H9 (cell line): ENCODE data around the gene TRPM4. TPM values are rescaled to one million over a fixed set of nuclear protein-coding genes. Genes with fewer than 3 reads are reported as not detected.
A peak's percentile ranks its signal among the peaks of the same experiment; 100 is the strongest.

Experiments used
- DNase-seq: peaks from one replicate; pipeline ENCODE4 v3.0.0-alpha.2; 2017
- H2AFZ ChIP-seq: one replicate; pipeline ENCODE4 v1.6.1; 2013; ENCODE audit warnings: mild to moderate bottlenecking, low read length, control low read depth, moderate library complexity
- H2AK5ac ChIP-seq: 2 replicates; pipeline ENCODE4 v1.6.1; 2013; ENCODE audit warnings: low read length, control low read depth, mixed read lengths; ENCODE audit not compliant: insufficient read length
- H2BK120ac ChIP-seq: one replicate; pipeline ENCODE4 v1.6.1; 2013; ENCODE audit warnings: low read depth, mild to moderate bottlenecking, low read length, control low read depth, inconsistent platforms; ENCODE audit not compliant: poor library complexity, severe bottlenecking
- H2BK12ac ChIP-seq: 2 replicates; pipeline ENCODE4 v1.6.1; 2013; ENCODE audit warnings: low read length, control low read depth, mixed read lengths, low read depth; ENCODE audit not compliant: insufficient read length
- H2BK15ac ChIP-seq: 2 replicates; pipeline ENCODE4 v1.6.1; 2013; ENCODE audit warnings: low read depth, low read length, control low read depth
- H2BK20ac ChIP-seq: one replicate; pipeline ENCODE4 v1.6.1; 2013; ENCODE audit warnings: low read depth, mild to moderate bottlenecking, low read length, control low read depth, inconsistent platforms; ENCODE audit not compliant: poor library complexity, severe bottlenecking
- H2BK5ac ChIP-seq: 2 replicates; pipeline ENCODE4 v1.6.1; 2013; ENCODE audit warnings: low read length, control low read depth, mixed read lengths; ENCODE audit not compliant: insufficient read length
- H3K14ac ChIP-seq: 2 replicates; pipeline ENCODE4 v1.6.1; 2013; ENCODE audit warnings: low read length, control low read depth; ENCODE audit not compliant: insufficient read depth
- H3K18ac ChIP-seq: 2 replicates; pipeline ENCODE4 v1.6.1; 2013; ENCODE audit warnings: low read depth, mild to moderate bottlenecking, mixed read lengths, low read length, control low read depth; ENCODE audit not compliant: insufficient read length
- H3K23ac ChIP-seq: 2 replicates; pipeline ENCODE4 v1.6.1; 2013; ENCODE audit warnings: low read length, control low read depth, mixed read lengths, low read depth; ENCODE audit not compliant: insufficient read length
- H3K23me2 ChIP-seq: 2 replicates; pipeline ENCODE4 v1.6.1; 2013; ENCODE audit warnings: low read depth, mild to moderate bottlenecking, mixed read lengths, low read length, control low read depth; ENCODE audit not compliant: insufficient read length, poor library complexity, severe bottlenecking
- H3K27ac ChIP-seq: 2 replicates; pipeline ENCODE4 v1.5.1; 2013; ENCODE audit warnings: low read length, control low read depth, mixed read lengths, low read depth; ENCODE audit not compliant: insufficient read length
- H3K27me3 ChIP-seq: 2 replicates; pipeline ENCODE4 v1.6.1; 2013; ENCODE audit warnings: low read length, control low read depth, inconsistent platforms; ENCODE audit not compliant: insufficient read depth
- H3K4ac ChIP-seq: 2 replicates; pipeline ENCODE4 v1.6.1; 2013; ENCODE audit warnings: low read depth, mild to moderate bottlenecking, control low read depth, inconsistent platforms, low read length, moderate library complexity
- H3K4me1 ChIP-seq: 2 replicates; pipeline ENCODE4 v1.6.1; 2013; ENCODE audit warnings: low read length, control low read depth, inconsistent platforms; ENCODE audit not compliant: insufficient read depth
- H3K4me2 ChIP-seq: 2 replicates; pipeline ENCODE4 v1.6.1; 2013; ENCODE audit warnings: low read length, control low read depth, mixed read lengths; ENCODE audit not compliant: insufficient read length, insufficient read depth
- H3K56ac ChIP-seq: 2 replicates; pipeline ENCODE4 v1.6.1; 2013; ENCODE audit warnings: low read depth, mild to moderate bottlenecking, mixed read lengths, low read length, control low read depth; ENCODE audit not compliant: insufficient read length
- H3K79me1 ChIP-seq: 2 replicates; pipeline ENCODE4 v1.6.1; 2013; ENCODE audit warnings: low read depth, mild to moderate bottlenecking, moderate library complexity, low read length, control low read depth, inconsistent platforms; ENCODE audit not compliant: insufficient read depth, poor library complexity, severe bottlenecking
- H3K79me2 ChIP-seq: 2 replicates; pipeline ENCODE4 v1.6.1; 2013; ENCODE audit warnings: low read length, control low read depth, inconsistent platforms; ENCODE audit not compliant: insufficient read depth
- H3K9ac ChIP-seq: 2 replicates; pipeline ENCODE4 v1.6.1; 2013; ENCODE audit warnings: low read length, control low read depth, mixed read lengths; ENCODE audit not compliant: insufficient read length; ENCODE audit errors: extremely low read depth
- H3K9me3 ChIP-seq: one replicate; pipeline ENCODE4 v1.6.1; 2013; ENCODE audit warnings: low read depth, low read length, inconsistent platforms; ENCODE audit not compliant: control insufficient read depth
- H3T11ph ChIP-seq: one replicate; pipeline ENCODE4 v1.6.1; 2013; ENCODE audit warnings: mild to moderate bottlenecking, low read length, control low read depth, inconsistent platforms
- H4K20me1 ChIP-seq: one replicate; pipeline ENCODE4 v1.6.1; 2013; ENCODE audit not compliant: control insufficient read depth, insufficient read length, insufficient read depth
- H4K5ac ChIP-seq: 2 replicates; pipeline ENCODE4 v1.6.1; 2013; ENCODE audit warnings: low read depth, mild to moderate bottlenecking, mixed read lengths, low read length, control low read depth; ENCODE audit not compliant: insufficient read length
- H4K8ac ChIP-seq: replicated peaks from 2 replicates; pipeline ENCODE4 v1.6.1; 2013; ENCODE audit warnings: low read length, control low read depth, mixed read lengths, low read depth; ENCODE audit not compliant: insufficient read length
- H4K91ac ChIP-seq: 2 replicates; pipeline ENCODE4 v1.6.1; 2013; ENCODE audit warnings: low read depth, mild to moderate bottlenecking, moderate library complexity, mixed read lengths, low read length, control low read depth; ENCODE audit not compliant: insufficient read length
- H3K27ac Mint-ChIP-seq, 3 experiments: 2 replicates in 2 of 3; 3 replicates in 1 of 3; pipeline ENCODE4 v1.8.0; 2020 to 2021; ENCODE audit warnings: mixed read lengths in 3 of 3, mild to moderate bottlenecking in 1 of 3, moderate library complexity in 1 of 3
- H3K27me3 Mint-ChIP-seq: 2 replicates; pipeline ENCODE4 v1.8.0; 2021; ENCODE audit warnings: low read depth, mild to moderate bottlenecking, moderate library complexity, mixed read lengths
- H3K36me3 Mint-ChIP-seq, 3 experiments: 2 replicates in 2 of 3; 3 replicates in 1 of 3; pipeline ENCODE4 v1.8.0; 2020 to 2021; ENCODE audit warnings: low read depth in 3 of 3, mixed read lengths in 3 of 3; ENCODE audit not compliant: insufficient read depth in 1 of 3
- H3K4me1 Mint-ChIP-seq, 2 experiments: 2 replicates each; pipeline ENCODE4 v1.8.0; 2020; ENCODE audit warnings: mixed read lengths in 2 of 2
- H3K4me3 Mint-ChIP-seq, 2 experiments: 2 replicates in 1 of 2; 3 replicates in 1 of 2; pipeline ENCODE4 v1.8.0; 2020 to 2021; ENCODE audit warnings: mild to moderate bottlenecking in 2 of 2, mixed read lengths in 2 of 2, moderate library complexity in 1 of 2
- H3K9me3 Mint-ChIP-seq, 2 experiments: 2 replicates in 1 of 2; 3 replicates in 1 of 2; pipeline ENCODE4 v1.8.0; 2020; ENCODE audit warnings: mild to moderate bottlenecking in 2 of 2, mixed read lengths in 2 of 2, moderate library complexity in 1 of 2
- whole genome bisulfite sequencing: extraction: QIAGEN DNeasy Blood & Tissue Kit; methylation state at CpG from one replicate; pipeline ENCODE4 v1.1.7; 2013; ENCODE audit warnings: missing lambda C conversion rate, low lambda C conversion rate, mixed read lengths; ENCODE audit not compliant: insufficient read length; ENCODE audit errors: extremely low coverage; 5-methylcytosine and 5-hydroxymethylcytosine counted together
- total RNA-seq: library from RNA; stranded (reverse); gene quantifications from 2 replicates; pipeline ENCODE4 v1.2.1, GENCODE V29; 2021
- TF ChIP-seq, protein P1 (sequence below): fragments of 200-600 bp; sonication (generic); conservative IDR thresholded peaks from 3 replicates; pipeline ENCODE4 v1.8.0; 2021; ENCODE audit warnings: antibody characterized with exemption, mild to moderate bottlenecking

Gene TRPM4
- total RNA-seq, 1 experiment from 2014 or later: 6.9 TPM

DNA sequence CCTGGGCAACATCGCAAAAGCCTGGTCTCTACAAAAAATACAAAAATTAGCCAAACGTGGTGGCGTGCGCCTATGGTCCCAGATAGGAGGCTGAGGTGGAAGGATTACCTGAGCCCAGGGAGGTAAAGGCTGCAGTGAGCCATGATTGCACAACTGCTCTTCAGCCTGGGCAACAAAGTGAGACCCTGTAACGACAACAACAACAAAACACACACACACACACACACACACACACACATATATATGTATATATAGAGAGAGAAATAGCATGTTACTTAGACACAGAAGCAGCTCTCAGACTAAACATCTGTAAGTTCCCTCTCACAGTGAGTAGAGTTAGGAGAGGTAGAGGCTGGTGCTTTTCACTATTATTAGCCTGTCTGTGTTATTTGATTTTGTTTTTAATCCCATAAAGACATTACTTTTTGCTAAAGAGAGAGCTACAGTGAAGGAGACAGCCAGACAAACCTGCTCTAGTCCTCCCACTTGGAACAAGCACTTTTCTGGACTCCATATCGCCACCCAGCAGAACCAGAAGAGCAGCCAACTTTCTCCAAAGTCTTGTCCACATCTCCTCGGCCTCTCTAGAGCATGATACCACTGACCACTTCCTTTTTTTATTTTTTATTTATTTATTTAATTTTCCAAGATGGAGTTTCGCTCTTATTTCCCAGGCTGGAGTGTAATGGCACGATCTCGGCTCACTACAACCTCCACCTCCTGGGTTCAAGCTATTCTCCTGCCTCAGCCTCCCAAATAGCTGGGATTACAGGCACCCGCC, 46.2 kb upstream of the TRPM4 start:
- no peak overlapping the region for H3K4me3 Mint-ChIP-seq

More for the DNA sequence above, 46.2 kb upstream of the TRPM4 start:
- H3K4me2 ChIP-seq: no peak overlapping the region
- no peak overlapping the region for H2BK5ac ChIP-seq
- DNase-seq: no peak
- H3K27me3 Mint-ChIP-seq: peaks cover 8% of the 10 kb centered on the region
- no peaks in the 10 kb centered on the region for H3K23me2 ChIP-seq
- H2BK12ac ChIP-seq: no peak overlapping the region
- no peak overlapping the region for H4K8ac ChIP-seq
- no peak overlapping the region for H3K56ac ChIP-seq
- no peak overlapping the region for H3K23ac ChIP-seq
- peaks cover 0 to 2% of the 10 kb centered on the region in 2 experiments; a peak in 2 of 5 replicates for H3K9me3 Mint-ChIP-seq
- no peak overlapping the region for H2BK20ac ChIP-seq
- TF ChIP-seq, protein P1, sequence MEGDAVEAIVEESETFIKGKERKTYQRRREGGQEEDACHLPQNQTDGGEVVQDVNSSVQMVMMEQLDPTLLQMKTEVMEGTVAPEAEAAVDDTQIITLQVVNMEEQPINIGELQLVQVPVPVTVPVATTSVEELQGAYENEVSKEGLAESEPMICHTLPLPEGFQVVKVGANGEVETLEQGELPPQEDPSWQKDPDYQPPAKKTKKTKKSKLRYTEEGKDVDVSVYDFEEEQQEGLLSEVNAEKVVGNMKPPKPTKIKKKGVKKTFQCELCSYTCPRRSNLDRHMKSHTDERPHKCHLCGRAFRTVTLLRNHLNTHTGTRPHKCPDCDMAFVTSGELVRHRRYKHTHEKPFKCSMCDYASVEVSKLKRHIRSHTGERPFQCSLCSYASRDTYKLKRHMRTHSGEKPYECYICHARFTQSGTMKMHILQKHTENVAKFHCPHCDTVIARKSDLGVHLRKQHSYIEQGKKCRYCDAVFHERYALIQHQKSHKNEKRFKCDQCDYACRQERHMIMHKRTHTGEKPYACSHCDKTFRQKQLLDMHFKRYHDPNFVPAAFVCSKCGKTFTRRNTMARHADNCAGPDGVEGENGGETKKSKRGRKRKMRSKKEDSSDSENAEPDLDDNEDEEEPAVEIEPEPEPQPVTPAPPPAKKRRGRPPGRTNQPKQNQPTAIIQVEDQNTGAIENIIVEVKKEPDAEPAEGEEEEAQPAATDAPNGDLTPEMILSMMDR: no peak
- no peak overlapping the region for H2BK15ac ChIP-seq
- H3K36me3 Mint-ChIP-seq: peaks cover 23 to 29% (median 29%) of the 10 kb centered on the region in 3 experiments
- H3K4me1 Mint-ChIP-seq: peaks cover 17 to 33% of the 10 kb centered on the region in 2 experiments
- no peak overlapping the region for H3K14ac ChIP-seq
- H2AK5ac ChIP-seq: no peak overlapping the region
- no peak overlapping the region for H4K5ac ChIP-seq
- no peaks in the 10 kb centered on the region for H3K79me2 ChIP-seq
- no peaks in the 10 kb centered on the region for H3K9me3 ChIP-seq
- H3K27ac ChIP-seq: no peak overlapping the region
- no peak overlapping the region for H2BK120ac ChIP-seq
- H3K27ac Mint-ChIP-seq: 0 out of 7 replicates have a peak overlapping the region, but pooled peaks of 1 of the 3 experiments have one; percentile 44
- no peaks in the 10 kb centered on the region for H4K20me1 ChIP-seq
- H4K91ac ChIP-seq: no peak overlapping the region
- WGBS: no CpG with 5 or more reads among the region's 11 CpGs
- H3K18ac ChIP-seq: no peak overlapping the region
- no peak overlapping the region for H3K9ac ChIP-seq
- H3K4me1 ChIP-seq: no peaks in the 10 kb centered on the region
- no peak overlapping the region for H2AFZ ChIP-seq
- no peak overlapping the region for H3K4ac ChIP-seq
- no peak overlapping the region for H3T11ph ChIP-seq
- H3K27me3 ChIP-seq: no peaks in the 10 kb centered on the region
- no peaks in the 10 kb centered on the region for H3K79me1 ChIP-seq
